ENCODE measurements around the gene EYA3.

EYA3 gene

GRCh38 chr1:27961646-27962221 lies 126.7 kb downstream of the EYA3 start:
- Histone ChIP-seq H2AFZ (ENCODE audit: low read length) (no peak overlapping the region), H3K4me3 (ENCODE audit: low read length) (no peak overlapping the region), H3F3A (ENCODE audit: insufficient read depth, low read length) (peaks cover 4% of the 10 kb centered on the region; the same call in 1 of the 2 replicates), H3K27me3 (replicated peaks; ENCODE audit: insufficient read depth, low read length) (no peaks in the 10 kb centered on the region), H3K4me1 (ENCODE audit: low read length) (0 out of 2 replicates have a peak, but pooled peaks cover 6% of the 10 kb centered on the region), H3K9me2 (replicated peaks; ENCODE audit: insufficient read depth, low read length) (no peaks in the 10 kb centered on the region), H3K4me2 (ENCODE audit: low read depth, low read length) (no peak overlapping the region), H3K27ac (ENCODE audit: low read length) (no peak overlapping the region), H3K9me3 (replicated peaks; ENCODE audit: insufficient read depth, low read length) (no peaks in the 10 kb centered on the region), H3K36me3 (replicated peaks; ENCODE audit: insufficient read depth, low read length) (no peaks in the 10 kb centered on the region), H4K20me1 (ENCODE audit: insufficient read depth, low read length) (no peaks in the 10 kb centered on the region), H3K79me2 (ENCODE audit: low read length) (peaks cover 7% of the 10 kb centered on the region; the same call in 1 of the 2 replicates), H3K9ac (ENCODE audit: low read length) (no peak overlapping the region)
- no peak for TF ChIP-seq CTCF (IDR thresholded peaks at IDR 0.05; ENCODE audit: low read length)
- no peak for TF ChIP-seq EZH2 (optimal IDR thresholded peaks at IDR 0.05; ENCODE audit: low read depth, low read length)
- no peak for TF ChIP-seq EZH2phosphoT487 (IDR thresholded peaks at IDR 0.05; ENCODE audit: low read length)
- no peak for DNase-seq

GRCh38 chr1:27960762-27961645 lies 127.4 kb downstream of the EYA3 start:
- Histone ChIP-seq H3K27ac (ENCODE audit: low read length) (no peak overlapping the region), H4K20me1 (ENCODE audit: insufficient read depth, low read length) (no peaks in the 10 kb centered on the region), H3K9me3 (replicated peaks; ENCODE audit: insufficient read depth, low read length) (no peaks in the 10 kb centered on the region), H3K4me2 (ENCODE audit: low read depth, low read length) (peak overlapping the region; percentile 85), H3F3A (ENCODE audit: insufficient read depth, low read length) (peaks cover 4% of the 10 kb centered on the region; the same call in 1 of the 2 replicates), H3K9me2 (replicated peaks; ENCODE audit: insufficient read depth, low read length) (no peaks in the 10 kb centered on the region), H3K79me2 (ENCODE audit: low read length) (peaks cover 7% of the 10 kb centered on the region; the same call in 1 of the 2 replicates), H3K27me3 (replicated peaks; ENCODE audit: insufficient read depth, low read length) (no peaks in the 10 kb centered on the region), H2AFZ (ENCODE audit: low read length) (no peak overlapping the region), H3K4me3 (ENCODE audit: low read length) (peak overlapping the region; percentile 91), H3K9ac (ENCODE audit: low read length) (no peak overlapping the region), H3K36me3 (replicated peaks; ENCODE audit: insufficient read depth, low read length) (no peaks in the 10 kb centered on the region), H3K4me1 (ENCODE audit: low read length) (0 out of 2 replicates have a peak, but pooled peaks cover 6% of the 10 kb centered on the region)
- no peak for TF ChIP-seq CTCF (IDR thresholded peaks at IDR 0.05; ENCODE audit: low read length)
- no peak for TF ChIP-seq EZH2 (optimal IDR thresholded peaks at IDR 0.05; ENCODE audit: low read depth, low read length)
- TF ChIP-seq EZH2phosphoT487 (IDR thresholded peaks at IDR 0.05; ENCODE audit: low read length), result no peak
- DNase-seq, result no peak

GRCh38 chr1:27959792-27960603 lies 128.4 kb downstream of the EYA3 start, which contains the start of gene XKR8:
XKR8 (plus strand) TSS chr1:27959973; CDS start chr1:27960070, 97 bp downstream.
- Histone ChIP-seq H3K79me2 (ENCODE audit: low read length) (peaks cover 7% of the 10 kb centered on the region; the same call in 1 of the 2 replicates), H3F3A (ENCODE audit: insufficient read depth, low read length) (peaks cover 4% of the 10 kb centered on the region; the same call in 1 of the 2 replicates), H3K9me2 (replicated peaks; ENCODE audit: insufficient read depth, low read length) (no peaks in the 10 kb centered on the region), H3K9me3 (replicated peaks; ENCODE audit: insufficient read depth, low read length) (no peaks in the 10 kb centered on the region), H3K4me3 (ENCODE audit: low read length) (peak within 1 kb of the TSS; percentile 91), H3K27ac (ENCODE audit: low read length) (peak within 1 kb of the TSS; percentile 45; the same call in 1 of the 2 replicates), H3K36me3 (replicated peaks; ENCODE audit: insufficient read depth, low read length) (no peaks in the 10 kb centered on the region), H3K27me3 (replicated peaks; ENCODE audit: insufficient read depth, low read length) (no peaks in the 10 kb centered on the region), H3K9ac (ENCODE audit: low read length) (peak within 1 kb of the TSS; percentile 69), H3K4me2 (ENCODE audit: low read depth, low read length) (peak within 1 kb of the TSS; percentile 85), H4K20me1 (ENCODE audit: insufficient read depth, low read length) (no peaks in the 10 kb centered on the region), H2AFZ (ENCODE audit: low read length) (peak within 1 kb of the TSS; percentile 96), H3K4me1 (ENCODE audit: low read length) (0 out of 2 replicates have a peak, but pooled peaks cover 6% of the 10 kb centered on the region)
- TF ChIP-seq EZH2 (optimal IDR thresholded peaks at IDR 0.05; ENCODE audit: low read depth, low read length), result no peak
- peak; percentile 61 for TF ChIP-seq CTCF (IDR thresholded peaks at IDR 0.05; ENCODE audit: low read length)
- peak; percentile 83 for DNase-seq

Measured in MM.1S (cell line).